NK-92 (cell line): ENCODE measurements around the gene SEC14L6.
"Not testable (repeated sequence)": the region's sequence is repeated elsewhere in the genome, so short reads cannot be mapped to it uniquely, and the experiment has no call there.

Source experiments
- DNase-seq: peaks from one replicate; lab custom pipeline; 2025; ENCODE audit not compliant: unreplicated experiment; lab: John Stamatoyannopoulos, UW

SEC14L6 gene

DNA sequence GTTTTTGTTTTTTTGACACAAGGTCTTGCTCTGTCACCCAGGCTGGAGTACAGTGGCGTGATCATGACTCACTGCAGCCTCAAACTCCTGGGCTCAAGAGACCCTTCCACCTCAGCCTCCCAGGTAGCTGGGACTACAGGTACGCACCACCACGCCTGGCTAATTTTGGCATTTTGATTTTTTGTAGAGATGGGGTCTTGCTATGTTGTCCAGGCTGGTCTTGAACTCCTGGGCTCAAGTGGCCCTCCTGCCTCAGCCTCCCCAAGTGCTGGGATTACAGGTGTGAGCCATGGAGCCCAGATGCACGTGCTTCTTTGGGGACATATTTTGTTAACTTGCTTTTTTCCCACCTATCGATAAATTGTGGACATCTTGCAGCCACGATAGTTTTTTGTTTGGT, 20.7 kb upstream of the SEC14L6 start:
- not testable (repeated sequence) for DNase-seq

DNA sequence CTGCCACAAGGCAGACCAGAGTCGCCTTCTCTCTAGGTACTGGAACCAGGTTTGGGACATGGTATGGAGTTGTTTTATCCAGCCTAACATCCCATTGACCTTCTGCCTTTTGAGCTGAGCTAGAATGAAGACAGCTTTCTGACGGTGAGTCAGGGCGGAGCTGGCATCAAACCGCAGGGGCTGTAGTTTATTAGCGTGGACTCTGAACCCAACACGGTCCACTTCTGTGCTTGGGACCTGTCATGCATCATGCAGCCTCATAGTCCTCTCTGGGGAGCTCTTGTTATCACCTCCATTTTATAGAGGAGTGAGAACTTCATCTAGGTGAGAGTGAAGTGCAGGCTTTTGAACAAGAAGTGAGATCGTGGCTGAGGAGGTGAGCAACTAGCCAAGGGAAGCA, 19.6 kb upstream of the SEC14L6 start:
- no peak for DNase-seq

DNA sequence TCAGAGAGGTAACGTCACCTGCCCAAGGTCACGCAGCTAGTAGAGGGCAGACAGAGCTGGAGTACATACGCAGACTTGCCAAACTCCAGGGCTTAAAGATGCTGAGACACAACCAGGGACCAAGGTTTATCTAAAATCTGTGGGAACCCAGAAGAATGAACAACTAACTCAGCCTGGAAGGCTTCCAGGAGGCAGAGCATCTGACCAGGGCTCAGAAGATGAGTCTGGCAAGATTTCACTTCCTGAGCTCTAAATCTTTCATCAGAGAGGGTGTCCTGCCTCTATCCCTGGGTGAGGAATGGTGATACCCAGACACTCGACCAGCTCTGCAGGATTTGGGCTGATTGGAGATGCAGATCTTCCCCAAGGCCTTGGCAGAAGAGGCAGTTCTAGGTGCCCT, 18.8 kb upstream of the SEC14L6 start:
- DNase-seq: no peak

DNA sequence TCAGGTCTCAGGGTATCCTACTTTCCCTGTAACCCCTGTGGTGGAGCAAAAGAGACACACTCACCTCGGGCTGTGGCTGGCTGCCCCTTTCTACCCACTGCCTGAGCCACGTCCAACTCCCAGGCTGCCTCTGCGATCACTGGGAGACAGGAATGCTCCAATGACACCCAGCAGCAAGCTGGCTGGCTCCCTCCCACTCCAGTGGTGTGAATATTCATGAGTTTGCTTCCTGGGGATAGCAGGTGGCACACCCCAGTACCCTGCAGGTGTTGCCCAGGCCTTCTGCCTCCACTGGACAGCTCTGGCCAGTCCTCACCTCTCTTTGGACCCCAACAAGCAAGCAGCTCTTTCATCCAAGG, 18.2 kb upstream of the SEC14L6 start:
- DNase-seq: no peak

DNA sequence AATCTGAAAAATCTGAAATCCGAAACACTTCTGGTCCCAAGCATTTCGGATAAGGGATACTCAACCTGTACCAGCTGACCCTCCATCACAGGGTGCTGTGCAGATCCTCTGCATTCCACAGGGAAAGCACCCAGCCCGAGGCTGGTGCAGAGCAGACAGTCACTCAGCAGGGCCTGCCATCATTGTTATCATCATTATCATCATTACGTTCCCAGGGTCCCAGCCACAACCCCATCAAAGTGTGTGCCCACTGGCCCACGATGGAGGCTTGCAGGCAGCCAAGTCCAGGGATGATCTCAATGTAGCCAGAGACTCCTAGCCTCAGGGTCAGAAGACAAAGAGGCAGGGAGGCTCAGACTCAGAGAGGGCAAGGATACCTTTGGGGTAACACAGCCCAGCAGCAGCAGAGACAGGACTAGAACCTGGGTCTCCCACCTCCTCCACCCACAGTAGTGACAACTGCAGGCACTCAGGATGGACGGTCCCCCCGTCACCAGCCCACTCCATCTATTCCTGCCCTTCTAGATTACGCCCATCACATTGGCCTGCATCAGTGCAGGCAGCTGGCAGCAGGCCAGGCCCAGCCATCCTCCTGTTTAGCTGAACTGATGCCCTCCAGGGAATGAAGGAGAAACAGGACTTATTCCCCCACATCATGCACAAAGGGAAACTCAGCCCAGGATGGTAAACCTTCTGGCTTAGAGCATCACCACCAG, 17.7 kb upstream of the SEC14L6 start:
- no peak for DNase-seq

- DNase-seq: no peak
Observed at GRCh38 chr22:30562366-30562765, 15.8 kb upstream of the SEC14L6 start.

- no peak for DNase-seq
Observed at GRCh38 chr22:30561402-30562189, 15.1 kb upstream of the SEC14L6 start.

- DNase-seq: not testable (repeated sequence)
Observed at GRCh38 chr22:30560643-30561202, 14.2 kb upstream of the SEC14L6 start.

DNA sequence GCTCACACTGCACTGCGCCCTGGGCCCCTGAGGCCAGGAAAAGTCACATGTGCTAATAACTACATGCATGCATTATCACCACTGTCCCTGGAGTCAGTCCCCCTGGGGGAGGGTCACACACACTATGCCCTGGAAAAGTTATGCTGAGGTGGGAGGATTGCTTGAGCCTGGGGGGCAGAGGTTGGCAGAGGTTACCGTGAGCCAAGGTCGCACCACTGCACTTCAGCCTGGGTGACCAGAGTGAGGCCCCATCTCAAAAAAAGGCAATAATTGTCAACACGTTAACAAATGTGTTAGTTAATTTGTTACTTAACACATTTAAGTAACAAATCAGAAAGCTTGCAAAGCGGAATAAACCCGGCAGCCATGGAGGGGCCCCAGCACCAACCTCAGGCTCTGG, 13.3 kb upstream of the SEC14L6 start:
- no peak for DNase-seq

DNA sequence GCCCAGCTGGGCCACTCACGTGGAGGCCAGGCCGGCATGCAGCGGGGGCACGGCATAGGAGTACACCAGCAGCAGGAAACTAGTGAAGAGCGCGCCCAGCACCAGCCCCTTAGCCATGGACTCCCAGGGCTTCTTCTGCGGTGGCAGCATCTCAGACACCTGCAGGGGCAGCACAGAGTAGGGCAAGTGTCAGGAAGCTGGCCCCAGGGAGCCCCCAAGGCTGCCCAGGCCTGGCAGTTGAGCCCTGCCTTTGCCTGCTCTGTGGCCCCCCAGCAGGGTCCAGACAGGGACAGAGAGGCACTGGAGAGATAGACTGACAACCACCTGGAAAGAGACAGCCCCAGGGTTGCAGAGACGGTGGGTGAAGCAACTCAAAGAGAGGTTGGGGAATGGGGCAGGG, 10.7 kb upstream of the SEC14L6 start:
- DNase-seq: no peak

GRCh38 chr22:30556388-30556787, 9.8 kb upstream of the SEC14L6 start:
- DNase-seq: no peak

DNA sequence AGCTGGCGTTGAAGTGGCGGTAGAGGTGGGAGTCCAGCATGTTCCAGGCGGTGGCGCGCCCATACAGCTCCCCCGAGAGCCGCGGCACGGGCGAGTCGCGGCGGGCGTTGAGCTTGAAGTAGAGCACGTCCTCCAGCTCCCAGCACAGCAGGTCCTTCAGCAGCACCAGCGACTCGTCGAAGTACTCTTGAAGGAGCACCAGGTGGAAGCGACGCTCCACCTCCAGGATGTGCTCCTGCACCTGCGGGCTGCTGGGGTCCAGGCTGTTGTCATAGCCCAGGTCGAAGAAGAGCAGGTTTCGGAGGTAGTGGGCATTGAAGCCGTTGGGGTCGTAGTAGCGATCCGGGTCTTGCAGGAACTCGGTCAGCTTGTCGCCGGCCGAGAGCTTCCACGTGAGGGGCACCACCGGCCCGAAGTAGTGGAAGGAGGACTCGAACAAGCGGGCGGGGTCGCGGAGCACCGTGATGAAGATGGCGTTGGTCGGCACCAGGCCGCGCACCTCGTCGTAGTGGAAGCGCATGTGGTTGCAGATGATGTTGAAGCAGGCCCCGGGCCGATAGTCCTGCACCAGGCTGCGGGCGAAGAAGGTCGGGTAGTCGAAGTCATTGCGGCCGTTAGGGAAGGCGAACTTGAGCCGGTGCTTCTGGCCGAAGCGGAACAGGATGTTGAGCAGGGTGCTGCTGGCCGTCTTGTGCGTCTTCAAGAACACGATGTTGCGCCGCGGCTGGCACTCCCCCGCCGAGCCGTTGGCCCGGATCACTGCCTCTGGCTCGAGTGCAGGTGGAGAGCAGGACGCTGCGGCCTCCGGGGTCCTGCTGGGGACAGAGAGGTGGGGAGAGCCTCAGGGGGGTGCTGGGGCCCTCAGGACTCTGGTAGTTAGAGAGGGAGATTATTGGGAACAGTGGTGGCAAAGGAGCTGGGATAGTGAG, 9.0 kb upstream of the SEC14L6 start:
- DNase-seq: no peak

GRCh38 chr22:30553971-30554370, 7.4 kb upstream of the SEC14L6 start:
- DNase-seq: no peak

GRCh38 chr22:30552719-30553118, 6.2 kb upstream of the SEC14L6 start:
- no peak for DNase-seq

DNA sequence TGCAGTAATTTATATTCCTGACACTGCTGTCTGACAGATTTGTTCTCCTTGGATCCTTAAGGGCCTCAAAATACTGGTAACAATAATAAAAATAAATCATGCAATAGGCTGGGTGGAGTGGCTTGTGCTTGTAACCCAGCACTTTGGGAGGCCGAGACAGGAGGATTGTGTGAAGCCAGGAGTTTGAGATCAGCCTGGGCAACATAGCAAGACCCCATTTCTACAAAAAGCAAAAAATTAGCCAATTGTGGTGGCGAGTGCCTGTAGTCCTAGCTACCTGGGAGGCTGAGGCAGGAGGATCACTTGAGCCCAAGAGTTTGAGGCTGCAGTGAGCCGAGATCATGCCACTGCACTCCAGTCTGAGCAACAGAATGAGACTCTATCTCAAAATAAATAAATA, 5.3 kb upstream of the SEC14L6 start:
- not testable (repeated sequence) for DNase-seq

GRCh38 chr22:30547188-30547587, 647 bp upstream of the SEC14L6 start:
- DNase-seq: no peak

- DNase-seq: no peak
Observed at GRCh38 chr22:30542811-30543188, 3.7 kb downstream of the SEC14L6 start.

DNA sequence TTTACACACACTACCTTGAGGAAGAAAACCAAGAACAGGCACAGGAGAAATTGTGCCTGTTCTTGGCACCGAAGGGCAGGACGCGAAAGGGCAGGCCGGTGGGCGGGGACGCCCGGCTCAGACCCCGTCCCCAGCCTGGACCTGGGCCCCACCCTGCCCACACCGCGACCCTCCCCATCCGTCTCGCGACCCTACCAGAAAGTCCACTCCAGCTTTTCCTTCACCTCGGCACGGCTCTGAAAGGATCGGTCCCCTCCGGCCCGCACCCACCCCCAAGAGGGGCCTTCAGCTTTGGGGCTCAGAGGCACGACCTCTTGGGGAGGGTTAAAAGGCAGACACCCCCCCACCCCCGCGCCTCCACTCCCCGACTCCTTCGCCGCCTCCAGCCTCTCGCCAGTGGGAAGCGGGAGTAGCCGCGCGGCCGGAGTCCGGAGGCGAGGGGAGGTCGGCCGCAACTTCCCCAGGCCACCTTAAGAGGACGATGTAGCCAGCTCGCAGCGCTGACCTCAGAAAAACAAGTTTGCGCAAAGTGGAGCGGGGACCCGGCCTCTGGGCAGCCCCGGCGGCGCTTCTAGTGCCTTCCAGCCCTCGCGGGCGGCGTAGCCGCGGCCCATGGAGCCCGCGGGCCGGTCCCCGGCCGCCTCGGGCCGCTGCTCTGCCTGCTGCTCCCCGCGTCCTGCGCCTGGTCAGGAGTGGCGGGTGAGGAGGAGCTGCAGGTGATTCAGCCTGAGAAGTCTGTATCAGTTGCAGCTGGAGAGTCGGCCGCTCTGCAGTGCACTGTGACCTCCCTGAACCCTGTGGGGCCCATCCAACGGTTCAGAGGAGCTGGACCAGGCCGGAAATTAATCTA, 4.4 kb downstream of the SEC14L6 start:
- DNase-seq: no peak

- not testable (repeated sequence) for DNase-seq
Observed at GRCh38 chr22:30541511-30541910, 5.0 kb downstream of the SEC14L6 start.

DNA sequence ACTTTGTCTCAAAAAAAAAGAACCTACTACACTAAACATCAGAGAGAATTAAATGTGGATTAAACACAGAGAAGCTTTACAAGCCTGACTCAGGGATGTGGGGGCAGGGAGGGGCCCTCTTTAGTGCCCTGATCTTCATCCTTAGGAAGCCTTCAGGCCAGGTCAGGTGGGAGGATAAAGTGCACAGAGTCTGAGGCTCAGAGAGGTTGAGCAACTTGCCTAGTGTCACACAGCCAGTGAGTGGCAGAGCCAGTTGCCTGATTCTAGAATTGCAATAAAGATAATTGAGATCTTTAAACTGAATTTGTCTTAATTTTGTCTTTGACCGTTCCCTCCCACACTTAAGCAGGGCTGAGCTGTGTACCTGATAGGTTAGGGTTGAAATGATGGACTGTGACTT, 7.2 kb downstream of the SEC14L6 start:
- DNase-seq: no peak
